T-helper 22 cell (primary cell): ENCODE data around the gene TBC1D1.

ENCODE experiments used
- DNase-seq: peaks from one replicate; pipeline ENCODE4 v3.0.0-alpha.2; 2020; ENCODE audit warnings: low read depth

The TBC1D1 gene

GRCh38 chr4:37928426-37929416 is 37.8 kb downstream of the TBC1D1 start:
- no peak for DNase-seq

GRCh38 chr4:37934096-37934495 is 43.2 kb downstream of the TBC1D1 start:
- DNase-seq, result no peak

- no peak for DNase-seq
Measured at GRCh38 chr4:37934609-37935008, 43.7 kb downstream of the TBC1D1 start.

- DNase-seq, result no peak
Measured at GRCh38 chr4:37935026-37935425, 44.1 kb downstream of the TBC1D1 start.

GRCh38 chr4:37936889-37937498 is 46.1 kb downstream of the TBC1D1 start:
- DNase-seq, result no peak

- no peak for DNase-seq
Measured at GRCh38 chr4:37938208-37938607, 47.3 kb downstream of the TBC1D1 start.

GRCh38 chr4:37946503-37947179 is 55.8 kb downstream of the TBC1D1 start:
- DNase-seq, result no peak

GRCh38 chr4:37948542-37948941 is 57.7 kb downstream of the TBC1D1 start:
- no peak for DNase-seq

- no peak for DNase-seq
Measured at GRCh38 chr4:37949636-37950426, 58.9 kb downstream of the TBC1D1 start.

GRCh38 chr4:37951461-37952352 is 60.8 kb downstream of the TBC1D1 start:
- no peak for DNase-seq

GRCh38 chr4:37953156-37953555 is 62.3 kb downstream of the TBC1D1 start:
- no peak for DNase-seq

GRCh38 chr4:37953620-37954293 is 62.9 kb downstream of the TBC1D1 start:
- no peak for DNase-seq

GRCh38 chr4:37956941-37957340 is 66.1 kb downstream of the TBC1D1 start:
- DNase-seq, result no peak

- no peak for DNase-seq
Measured at GRCh38 chr4:37958932-37959331, 68.0 kb downstream of the TBC1D1 start.

GRCh38 chr4:37960098-37960497 is 69.2 kb downstream of the TBC1D1 start, which contains the start of gene PTTG2:
PTTG2 (plus strand) TSS chr4:37960398; CDS start chr4:37960435, 37 bp downstream.
- DNase-seq, result no peak

- no peak for DNase-seq
Measured at GRCh38 chr4:37960679-37961450, 70.0 kb downstream of the TBC1D1 start.

GRCh38 chr4:37964734-37965457 is 74.0 kb downstream of the TBC1D1 start:
- DNase-seq, result no peak

- DNase-seq, result no peak
Measured at GRCh38 chr4:37966044-37966443, 75.2 kb downstream of the TBC1D1 start.

GRCh38 chr4:37967736-37968135 is 76.9 kb downstream of the TBC1D1 start:
- no peak for DNase-seq
